H1 (cell line): ENCODE measurements around the gene EPHB1. TPM values are rescaled to one million over a fixed set of nuclear protein-coding genes. Genes with fewer than 3 reads are reported as not detected.
A peak's percentile ranks its signal among the peaks of the same experiment; 100 is the strongest.

Experiments
- polyA plus RNA-seq, 7 experiments: library from polyadenylated mRNA; depleted of rRNA in 3 of 7; stranded (reverse) in 5 of 7; unstranded in 2 of 7; fragments of >200 nt in 5 of 7; fragments of 200-250 nt in 2 of 7; gene quantifications; 1 replicate in 5 of 7; 2 replicates in 1 of 7; 4 replicates in 1 of 7; pipeline versions ENCODE4 v1.2.1 to v1.2.3, GENCODE V29; 2011 to 2013; ENCODE audit warnings: missing spikeins in 2 of 7, mixed read lengths in 2 of 7
- total RNA-seq: library from RNA; stranded (reverse); fragmentation: NEBNext Ultra II Directional; extraction: Animal tissue kit (Norgen Biotek cat#: 25700); gene quantifications from 2 replicates; pipeline ENCODE4 v1.2.1, GENCODE V29; 2021
- TF ChIP-seq, protein P1 (sequence below), 3 experiments: IDR thresholded peaks; 1 replicate in 2 of 3; 2 replicates in 1 of 3; pipeline versions ENCODE4 v1.5.1 to v1.6.1; 2011; ENCODE audit warnings: low read length in 3 of 3, mild to moderate bottlenecking in 3 of 3, inconsistent platforms in 2 of 3, low read depth in 1 of 3, moderate library complexity in 1 of 3; ENCODE audit not compliant: insufficient read depth in 1 of 3; ENCODE audit errors: control extremely low read depth in 1 of 3

Gene EPHB1
- total and polyA plus RNA-seq, 2 of the 8 experiments (the other 6 are each of a cell fraction or from before 2014, with no cell fraction given): 3.5 to 5.9 TPM

DNA sequence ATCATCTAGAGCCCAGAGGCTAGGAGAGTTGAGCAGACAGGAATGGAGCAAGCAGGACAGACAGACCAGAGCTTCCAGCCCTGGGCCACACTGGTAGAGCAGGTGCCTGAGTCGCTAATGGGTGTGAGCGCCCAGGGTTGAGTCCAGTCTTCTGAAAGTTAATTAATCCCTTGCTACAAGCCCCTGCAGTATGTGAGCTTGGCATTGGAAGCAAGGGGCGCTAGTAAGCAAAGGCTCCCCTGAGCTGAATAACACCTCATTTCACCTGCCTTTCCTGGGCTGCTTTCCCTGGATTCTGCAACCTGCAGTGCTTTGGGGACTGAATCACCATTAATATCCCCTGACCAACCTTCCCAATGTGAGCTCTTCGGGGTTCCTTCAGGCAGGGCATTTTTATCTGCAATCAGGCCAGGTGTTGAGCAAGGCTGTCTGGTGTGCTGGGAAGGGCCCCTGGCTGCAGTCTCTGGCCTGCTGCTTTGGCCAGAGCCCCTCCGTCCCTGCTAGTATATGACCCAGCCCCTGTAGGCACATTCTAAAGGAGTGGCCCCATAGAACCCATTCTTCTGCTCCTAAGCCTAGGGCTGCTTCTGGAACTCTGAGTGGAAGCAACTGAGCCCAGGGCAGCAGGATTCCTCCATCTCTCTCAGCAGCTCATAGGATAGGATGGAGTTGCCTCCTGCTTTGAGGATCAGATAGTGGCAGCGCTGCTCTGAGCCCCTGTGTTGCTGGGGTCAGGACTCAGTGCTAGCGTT is 45.1 kb upstream of the EPHB1 start (continued):
- TF ChIP-seq, protein P1, sequence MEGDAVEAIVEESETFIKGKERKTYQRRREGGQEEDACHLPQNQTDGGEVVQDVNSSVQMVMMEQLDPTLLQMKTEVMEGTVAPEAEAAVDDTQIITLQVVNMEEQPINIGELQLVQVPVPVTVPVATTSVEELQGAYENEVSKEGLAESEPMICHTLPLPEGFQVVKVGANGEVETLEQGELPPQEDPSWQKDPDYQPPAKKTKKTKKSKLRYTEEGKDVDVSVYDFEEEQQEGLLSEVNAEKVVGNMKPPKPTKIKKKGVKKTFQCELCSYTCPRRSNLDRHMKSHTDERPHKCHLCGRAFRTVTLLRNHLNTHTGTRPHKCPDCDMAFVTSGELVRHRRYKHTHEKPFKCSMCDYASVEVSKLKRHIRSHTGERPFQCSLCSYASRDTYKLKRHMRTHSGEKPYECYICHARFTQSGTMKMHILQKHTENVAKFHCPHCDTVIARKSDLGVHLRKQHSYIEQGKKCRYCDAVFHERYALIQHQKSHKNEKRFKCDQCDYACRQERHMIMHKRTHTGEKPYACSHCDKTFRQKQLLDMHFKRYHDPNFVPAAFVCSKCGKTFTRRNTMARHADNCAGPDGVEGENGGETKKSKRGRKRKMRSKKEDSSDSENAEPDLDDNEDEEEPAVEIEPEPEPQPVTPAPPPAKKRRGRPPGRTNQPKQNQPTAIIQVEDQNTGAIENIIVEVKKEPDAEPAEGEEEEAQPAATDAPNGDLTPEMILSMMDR (IDR thresholded peaks at IDR 0.05; ENCODE audit: control extremely low read depth in 1 of 3, insufficient read depth in 1 of 3, low read depth in 1 of 3, low read length in 3 of 3): peak; percentile 22 to 60 (median 38)
